CD14-positive monocyte (primary cell): ENCODE results near the gene TMEFF1. TPM values are rescaled to one million over a fixed set of nuclear protein-coding genes. Genes with fewer than 3 reads are reported as not detected.

Source experiments
- DNase-seq, 3 donors: peaks; one replicate each; pipeline ENCODE4 v3.0.0-alpha.2; 2011 to 2022
- H2AFZ ChIP-seq: 2 replicates; pipeline ENCODE4 v1.6.0; 2012; ENCODE audit warnings: mild to moderate bottlenecking, low read depth, low read length, inconsistent platforms; ENCODE audit not compliant: insufficient read depth, poor library complexity, severe bottlenecking
- H3K27ac ChIP-seq, 2 donors: 1 replicate in 1 of 2; 2 replicates in 1 of 2; pipeline ENCODE4 v1.5.1; 2012 to 2013; ENCODE audit warnings: low read length in 2 of 2, control low read depth in 1 of 2, inconsistent platforms in 1 of 2, low read depth in 1 of 2, mild to moderate bottlenecking in 1 of 2
- H3K27me3 ChIP-seq, 2 donors: one replicate each; pipeline versions ENCODE4 v1.6.0 to v1.6.1; 2011 to 2013; ENCODE audit warnings: low read length in 2 of 2; ENCODE audit not compliant: control insufficient read depth in 2 of 2, insufficient read depth in 2 of 2
- H3K36me3 ChIP-seq, 2 donors: replicated peaks in 1 of 2; 1 replicate in 1 of 2; 2 replicates in 1 of 2; pipeline versions ENCODE4 v1.5.1 to v1.6.1; 2012 to 2013; ENCODE audit warnings: low read length in 2 of 2, control low read depth in 1 of 2, inconsistent platforms in 1 of 2, mild to moderate bottlenecking in 1 of 2; ENCODE audit not compliant: insufficient read depth in 2 of 2, control insufficient read depth in 1 of 2
- H3K4me1 ChIP-seq, 2 donors: 1 replicate in 1 of 2; 2 replicates in 1 of 2; pipeline versions ENCODE4 v1.5.1 to v1.6.1; 2012 to 2013; ENCODE audit warnings: low read length in 2 of 2, control low read depth in 1 of 2, inconsistent platforms in 1 of 2, mild to moderate bottlenecking in 1 of 2, moderate library complexity in 1 of 2; ENCODE audit not compliant: insufficient read depth in 2 of 2, control insufficient read depth in 1 of 2
- H3K4me2 ChIP-seq: replicated peaks from 2 replicates; pipeline ENCODE3; 2012; ENCODE audit warnings: low read length, moderate library complexity, mild to moderate bottlenecking; ENCODE audit not compliant: poor library complexity, severe bottlenecking; ENCODE audit errors: extremely low read depth
- H3K4me3 ChIP-seq, 3 experiments: fragments of 200-600 bp in 1 of 3; sonication (generic) in 1 of 3; replicated peaks in 1 of 3; 1 replicate in 2 of 3; 2 replicates in 1 of 3; pipeline ENCODE4 v1.5.1; 2011 to 2013; ENCODE audit warnings: low read length in 3 of 3, mild to moderate bottlenecking in 3 of 3, control low read depth in 2 of 3, low read depth in 2 of 3, inconsistent platforms in 1 of 3, moderate library complexity in 1 of 3
- H3K79me2 ChIP-seq: 2 replicates; pipeline ENCODE4 v1.6.0; 2012; ENCODE audit warnings: mild to moderate bottlenecking, control low read depth, inconsistent platforms, low read length, moderate library complexity; ENCODE audit not compliant: insufficient read depth
- H3K9ac ChIP-seq: 2 replicates; pipeline ENCODE4 v1.6.0; 2017; ENCODE audit warnings: low read length, mild to moderate bottlenecking; ENCODE audit not compliant: insufficient read depth, poor library complexity, severe bottlenecking
- H3K9me3 ChIP-seq, 2 donors: replicated peaks in 1 of 2; 1 replicate in 1 of 2; 2 replicates in 1 of 2; pipeline versions ENCODE4 v1.5.1 to v1.6.1; 2012 to 2013; ENCODE audit warnings: low read length in 2 of 2, control low read depth in 1 of 2; ENCODE audit not compliant: control insufficient read depth in 1 of 2, insufficient read depth in 1 of 2
- H4K20me1 ChIP-seq: 2 replicates; pipeline ENCODE4 v1.6.0; 2012; ENCODE audit warnings: mild to moderate bottlenecking, low read length, control low read depth, moderate library complexity; ENCODE audit not compliant: insufficient read depth
- H3K27ac Mint-ChIP-seq, 7 donors: one replicate each; pipeline ENCODE4 v1.8.0; 2020; ENCODE audit warnings: mild to moderate bottlenecking in 7 of 7, mixed read lengths in 7 of 7, moderate library complexity in 6 of 7, inconsistent platforms in 2 of 7
- H3K27me3 Mint-ChIP-seq, 3 donors: one replicate each; pipeline ENCODE4 v1.8.0; 2021 to 2022; ENCODE audit warnings: low read depth in 3 of 3, mild to moderate bottlenecking in 3 of 3, mixed read lengths in 3 of 3, moderate library complexity in 3 of 3, inconsistent platforms in 1 of 3
- H3K36me3 Mint-ChIP-seq, 2 donors: one replicate each; pipeline ENCODE4 v1.8.0; 2020; ENCODE audit warnings: mixed read lengths in 2 of 2, inconsistent platforms in 1 of 2, mild to moderate bottlenecking in 1 of 2
- H3K4me1 Mint-ChIP-seq: one replicate; pipeline ENCODE4 v1.8.0; 2020; ENCODE audit warnings: mild to moderate bottlenecking, mixed read lengths
- H3K4me3 Mint-ChIP-seq, 2 donors: one replicate each; pipeline ENCODE4 v1.8.0; 2020; ENCODE audit warnings: mild to moderate bottlenecking in 2 of 2, mixed read lengths in 2 of 2, moderate library complexity in 1 of 2
- H3K9me3 Mint-ChIP-seq, 7 donors: one replicate each; pipeline ENCODE4 v1.8.0; 2020 to 2022; ENCODE audit warnings: mixed read lengths in 7 of 7, mild to moderate bottlenecking in 6 of 7, moderate library complexity in 6 of 7, inconsistent platforms in 2 of 7
- WGBS: methylation state at CpG from one replicate; pipeline ENCODE4 v1.1.5; 2013; ENCODE audit warnings: missing lambda C conversion rate; ENCODE audit not compliant: insufficient coverage; 5-methylcytosine and 5-hydroxymethylcytosine counted together
- intact Hi-C, 2 donors: fragments of 100-400 bp; cut with micrococcal nuclease; formaldehyde crosslinking; loops; one replicate each; pipeline versions ENCODE4 v1.15.0 to v1.15.1; 2023
- polyA plus RNA-seq, 3 donors: library from polyadenylated mRNA; depleted of rRNA in 1 of 3; unstranded in 2 of 3; stranded (reverse) in 1 of 3; fragments of 300-500 nt in 2 of 3; fragments of >200 nt in 1 of 3; fragmentation: Illumina TruSeq in 2 of 3; gene quantifications; 1 replicate in 2 of 3; 2 replicates in 1 of 3; pipeline ENCODE4 v1.2.3, GENCODE V29; 2012 to 2021
- TF ChIP-seq, protein P1 (sequence below): fragments of 200-600 bp; IDR thresholded peaks from one replicate; pipeline ENCODE4 v1.8.0; 2022; ENCODE audit warnings: antibody characterized with exemption, mild to moderate bottlenecking

Gene TMEFF1
- polyA plus RNA-seq, 3 donors: not detected

DNA sequence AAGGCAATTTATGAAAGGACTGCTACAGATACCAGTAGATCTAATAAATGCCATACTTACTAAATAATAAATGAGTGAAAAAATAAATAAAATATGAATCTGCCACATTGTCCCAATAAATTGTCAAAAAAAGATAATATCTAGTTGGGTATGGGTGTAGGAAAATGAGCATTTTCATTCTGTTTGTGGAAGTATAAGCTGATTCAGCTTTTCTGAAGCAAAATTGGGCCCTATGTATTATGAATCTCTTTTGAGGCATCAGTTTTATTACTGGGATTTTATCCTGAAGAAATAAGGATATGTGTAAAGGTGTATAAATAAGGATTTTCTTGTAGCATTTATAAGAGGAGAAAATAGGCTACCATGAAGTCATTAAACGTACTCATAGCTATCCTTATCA is 151.0 kb downstream of the TMEFF1 start:
- Histone ChIP-seq H3K79me2 (no peaks in the 10 kb centered on the region), H3K27ac (no peak overlapping the region), H3K27me3 (no peaks in the 10 kb centered on the region), H3K4me3 (no peak overlapping the region), H3K9me3 (peaks cover 0 to 4% of the 10 kb centered on the region in 2 donors), H3K4me1 (no peaks in the 10 kb centered on the region), H4K20me1 (no peaks in the 10 kb centered on the region), H2AFZ (no peak overlapping the region), H3K36me3 (no peaks in the 10 kb centered on the region), H3K9ac (no peak overlapping the region), H3K4me2 (no peak overlapping the region)
- H3K4me3 Mint-ChIP-seq: no peak overlapping the region
- WGBS: no CpG with 5 or more reads among the region's 1 CpG
- intact Hi-C loops: no loop called here
- H3K9me3 Mint-ChIP-seq: peaks cover 0 to 9% (median 4%) of the 10 kb centered on the region in 7 donors
- TF ChIP-seq, protein P1, sequence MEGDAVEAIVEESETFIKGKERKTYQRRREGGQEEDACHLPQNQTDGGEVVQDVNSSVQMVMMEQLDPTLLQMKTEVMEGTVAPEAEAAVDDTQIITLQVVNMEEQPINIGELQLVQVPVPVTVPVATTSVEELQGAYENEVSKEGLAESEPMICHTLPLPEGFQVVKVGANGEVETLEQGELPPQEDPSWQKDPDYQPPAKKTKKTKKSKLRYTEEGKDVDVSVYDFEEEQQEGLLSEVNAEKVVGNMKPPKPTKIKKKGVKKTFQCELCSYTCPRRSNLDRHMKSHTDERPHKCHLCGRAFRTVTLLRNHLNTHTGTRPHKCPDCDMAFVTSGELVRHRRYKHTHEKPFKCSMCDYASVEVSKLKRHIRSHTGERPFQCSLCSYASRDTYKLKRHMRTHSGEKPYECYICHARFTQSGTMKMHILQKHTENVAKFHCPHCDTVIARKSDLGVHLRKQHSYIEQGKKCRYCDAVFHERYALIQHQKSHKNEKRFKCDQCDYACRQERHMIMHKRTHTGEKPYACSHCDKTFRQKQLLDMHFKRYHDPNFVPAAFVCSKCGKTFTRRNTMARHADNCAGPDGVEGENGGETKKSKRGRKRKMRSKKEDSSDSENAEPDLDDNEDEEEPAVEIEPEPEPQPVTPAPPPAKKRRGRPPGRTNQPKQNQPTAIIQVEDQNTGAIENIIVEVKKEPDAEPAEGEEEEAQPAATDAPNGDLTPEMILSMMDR: no peak
- no peak for DNase-seq
- no peak overlapping the region for H3K27ac Mint-ChIP-seq
- peaks cover 0 to 3% (median 2%) of the 10 kb centered on the region in 3 donors for H3K27me3 Mint-ChIP-seq
- H3K36me3 Mint-ChIP-seq: no peaks in the 10 kb centered on the region
- H3K4me1 Mint-ChIP-seq: peaks cover 6% of the 10 kb centered on the region

GRCh38 chr9:100626949-100627348 is 154.0 kb downstream of the TMEFF1 start:
- H3K79me2 ChIP-seq: no peaks in the 10 kb centered on the region
- intact Hi-C loops: no loop called here

More at GRCh38 chr9:100626949-100627348, 154.0 kb downstream of the TMEFF1 start:
- WGBS: no CpG with 5 or more reads among the region's 1 CpG
- H3K4me3 Mint-ChIP-seq: no peak overlapping the region
- no peak for DNase-seq
- H3K36me3 Mint-ChIP-seq: no peaks in the 10 kb centered on the region
- TF ChIP-seq, protein P1: no peak
- H3K27me3 Mint-ChIP-seq: peaks cover 0 to 4% (median 2%) of the 10 kb centered on the region in 3 donors
- Histone ChIP-seq H3K27me3 (no peaks in the 10 kb centered on the region), H3K4me1 (no peaks in the 10 kb centered on the region), H2AFZ (no peak overlapping the region), H3K4me2 (no peak overlapping the region), H3K4me3 (no peak overlapping the region), H3K9me3 (no peaks in the 10 kb centered on the region), H3K9ac (no peak overlapping the region), H3K27ac (no peak overlapping the region), H4K20me1 (no peaks in the 10 kb centered on the region), H3K36me3 (no peaks in the 10 kb centered on the region)
- H3K9me3 Mint-ChIP-seq: peaks cover 0 to 4% (median 3%) of the 10 kb centered on the region in 7 donors
- no peaks in the 10 kb centered on the region for H3K4me1 Mint-ChIP-seq
- H3K27ac Mint-ChIP-seq: no peak overlapping the region

Other genes with a start within 250 kb of the TMEFF1 start
- gene TEX10, start 120.2 kb upstream of the TMEFF1 start, polyA plus RNA-seq: 1 to 10 TPM; 3.8 to 6.4 (median 4.5) TPM
- gene MSANTD3, start 46.0 kb upstream of the TMEFF1 start, polyA plus RNA-seq: 1 to 10 TPM in 2 of 3 donors, under 1 TPM in 1; 0.82 to 1.7 (median 1.1) TPM
- gene CAVIN4, start 104.9 kb downstream of the TMEFF1 start, polyA plus RNA-seq: not detected